Activated CD8-positive, alpha-beta T cell treated with anti-CD3 and anti-CD28 coated beads for 36 hours (primary cell): ENCODE data around the gene CENPA. TPM values are rescaled to one million over a fixed set of nuclear protein-coding genes. Genes with fewer than 3 reads are reported as not detected.
"Not testable (repeated sequence)": the region's sequence is repeated elsewhere in the genome, so short reads cannot be mapped to it uniquely, and the experiment has no call there.

Source experiments
- ATAC-seq: fragments of 200-7000 bp; cut with Tn5 transposase; one replicate; pipeline ENCODE4 v1.10.0; 2021; ENCODE audit warnings: mild to moderate bottlenecking, moderate library complexity
- CTCF ChIA-PET: fragments of 350-600 bp; sonication (Branson Sonifier 250); formaldehyde crosslinking; loops from one replicate; lab custom pipeline; 2021; ENCODE audit warnings: antibody characterized with exemption; lab: Charles Lee
- POLR2A ChIA-PET: fragments of 350-600 bp; sonication (Branson Sonifier 250); formaldehyde crosslinking; loops from one replicate; lab custom pipeline; 2021; ENCODE audit warnings: antibody characterized with exemption; lab: Charles Lee
- DNase-seq: peaks from one replicate; pipeline ENCODE4 v3.0.0-alpha.2; 2020
- H3K27ac Mint-ChIP-seq: one replicate; pipeline ENCODE4 v1.8.0; 2021; ENCODE audit warnings: mild to moderate bottlenecking, mixed read lengths
- H3K27me3 Mint-ChIP-seq: one replicate; pipeline ENCODE4 v1.8.0; 2021; ENCODE audit warnings: mixed read lengths
- H3K36me3 Mint-ChIP-seq: one replicate; pipeline ENCODE4 v1.8.0; 2021; ENCODE audit warnings: low read depth, mixed read lengths
- H3K4me1 Mint-ChIP-seq: one replicate; pipeline ENCODE4 v1.8.0; 2021; ENCODE audit warnings: low read depth, mixed read lengths
- H3K4me3 Mint-ChIP-seq: one replicate; pipeline ENCODE4 v1.8.0; 2021; ENCODE audit warnings: mild to moderate bottlenecking, moderate library complexity, mixed read lengths
- H3K9me3 Mint-ChIP-seq: one replicate; pipeline ENCODE4 v1.8.0; 2021; ENCODE audit warnings: mixed read lengths
- CTCF ChIP-seq: fragments of 200-600 bp; IDR thresholded peaks from one replicate; pipeline ENCODE4 v1.8.0; 2022; ENCODE audit warnings: antibody characterized with exemption, mild to moderate bottlenecking
- intact Hi-C: fragments of 100-400 bp; cut with micrococcal nuclease; formaldehyde crosslinking; loops from one replicate; pipeline ENCODE4 v1.10.0; 2022
- total RNA-seq, 2 experiments: library from RNA; stranded (reverse); gene quantifications; one replicate each; pipeline ENCODE4 v1.2.3, GENCODE V29; 2021

Gene CENPA
- total RNA-seq, 2 experiments from 2014 or later = 32.5 to 33.6 TPM

GRCh38 chr2:26759845-26760244 lies 26.0 kb upstream of the CENPA start:
- no peak overlapping the region for H3K4me3 Mint-ChIP-seq

GRCh38 chr2:26760991-26761390 lies 24.9 kb upstream of the CENPA start:
- H3K4me3 Mint-ChIP-seq, intact Hi-C loops, DNase-seq, H3K9me3 Mint-ChIP-seq, CTCF ChIA-PET, H3K27me3 Mint-ChIP-seq, H3K27ac Mint-ChIP-seq, ATAC-seq, POLR2A ChIA-PET, H3K36me3 Mint-ChIP-seq: not testable (repeated sequence)
- H3K4me1 Mint-ChIP-seq = peaks cover 25% of the 10 kb centered on the region

More at GRCh38 chr2:26759845-26760244, 26.0 kb upstream of the CENPA start:
- H3K27ac Mint-ChIP-seq = no peak overlapping the region
- no peak for TF ChIP-seq CTCF
- POLR2A ChIA-PET = no interaction called here
- intact Hi-C loops = no loop called here
- DNase-seq (no peak), ATAC-seq (no peak)
- CTCF ChIA-PET = no interaction called here
- peaks cover 14% of the 10 kb centered on the region for H3K4me1 Mint-ChIP-seq
- H3K9me3 Mint-ChIP-seq = no peaks in the 10 kb centered on the region
- no peaks in the 10 kb centered on the region for H3K36me3 Mint-ChIP-seq
- no peaks in the 10 kb centered on the region for H3K27me3 Mint-ChIP-seq

- peak overlapping the region; percentile 88 for H3K27ac Mint-ChIP-seq
- CTCF ChIA-PET = interaction anchor here (0.8 kb wide), 1 partner anchor 20 kb away, joined by 3 read pairs; no protein-coding TSS in a partner anchor
- peak overlapping the region; percentile 85 for H3K4me3 Mint-ChIP-seq
Measured at GRCh38 chr2:26763019-26763418, 22.8 kb upstream of the CENPA start.

GRCh38 chr2:26764078-26764887 lies 21.6 kb upstream of the CENPA start, which contains the start of gene SLC35F6:
Gene SLC35F6 (plus strand): TSS chr2:26764284. CDS start chr2:26764350, 66 bp downstream.
- ATAC-seq (peak; percentile 93), DNase-seq (peak; percentile 84)
- intact Hi-C loops = no loop called here
- Mint-ChIP-seq H3K27ac (peak within 1 kb of the TSS; percentile 88), H3K27me3 (no peaks in the 10 kb centered on the region), H3K4me1 (peaks cover 40% of the 10 kb centered on the region), H3K9me3 (no peaks in the 10 kb centered on the region), H3K36me3 (peaks cover 1% of the 10 kb centered on the region), H3K4me3 (peak within 1 kb of the TSS; percentile 85)
- POLR2A ChIA-PET = no interaction called here
- TF ChIP-seq CTCF = no peak
- CTCF ChIA-PET = interaction anchor here (0.9 to 1.1 kb wide), 2 partner anchors 186 to 262 kb away, joined by 3 read pairs; no protein-coding TSS in a partner anchor

More at GRCh38 chr2:26763019-26763418, 22.8 kb upstream of the CENPA start:
- no peaks in the 10 kb centered on the region for H3K27me3 Mint-ChIP-seq
- POLR2A ChIA-PET = no interaction called here
- H3K36me3 Mint-ChIP-seq = peaks cover 1% of the 10 kb centered on the region
- peaks cover 35% of the 10 kb centered on the region for H3K4me1 Mint-ChIP-seq
- no peak for TF ChIP-seq CTCF
- no peaks in the 10 kb centered on the region for H3K9me3 Mint-ChIP-seq
- intact Hi-C loops = no loop called here
- ATAC-seq (no peak), DNase-seq (no peak)

GRCh38 chr2:26764906-26765305 lies 20.9 kb upstream of the CENPA start:
- ChIA-PET CTCF (interaction anchor here (0.9 to 1.1 kb wide), 2 partner anchors 187 to 262 kb away, joined by 3 read pairs; no protein-coding TSS in a partner anchor), POLR2A (no interaction called here)
- DNase-seq = no peak
- Mint-ChIP-seq H3K36me3 (peaks cover 1% of the 10 kb centered on the region), H3K4me3 (peak overlapping the region; percentile 85), H3K27ac (peak overlapping the region; percentile 88), H3K4me1 (peaks cover 45% of the 10 kb centered on the region), H3K9me3 (no peaks in the 10 kb centered on the region), H3K27me3 (no peaks in the 10 kb centered on the region)
- no peak for TF ChIP-seq CTCF
- no peak for ATAC-seq
- intact Hi-C loops = no loop called here
